Measurements from ENCODE around the gene RASSF10. TPM values are rescaled to one million over a fixed set of nuclear protein-coding genes. Genes with fewer than 3 reads are reported as not detected.

The RASSF10 gene
- polyA plus RNA-seq, 1 of the 3 experiments (the other 2 are of a cell fraction) = not detected

- Histone ChIP-seq H3K4me1 (ENCODE audit: control insufficient read depth in 1 of 2, insufficient read depth in 2 of 2, low read depth in 1 of 2, low read length in 1 of 2) (no peaks in the 10 kb centered on the region; a peak in 1 of 4 replicates), H3K4me3 (ENCODE audit: low read depth in 2 of 2, low read length in 1 of 2) (no peak overlapping the region), H3K9me3 (no peaks in the 10 kb centered on the region), H3K9ac (no peak overlapping the region), H3K36me3 (replicated peaks in 1 of 2; ENCODE audit: control insufficient read depth in 1 of 2, insufficient read depth in 2 of 2, low read length in 1 of 2) (no peaks in the 10 kb centered on the region), H3K27ac (ENCODE audit: low read depth in 2 of 2, low read length in 1 of 2) (no peak overlapping the region), H3K27me3 (ENCODE audit: insufficient read depth) (peaks cover 10% of the 10 kb centered on the region; the same call in 1 of the 2 replicates), H3K9me2 (no peaks in the 10 kb centered on the region), H2AFZ (ENCODE audit: low read depth) (no peak overlapping the region), H3F3A (replicated peaks; ENCODE audit: insufficient read depth) (no peaks in the 10 kb centered on the region), H4K20me1 (ENCODE audit: insufficient read depth) (no peaks in the 10 kb centered on the region), H3K4me2 (no peak overlapping the region), H3K79me2 (ENCODE audit: insufficient read depth) (no peaks in the 10 kb centered on the region)
- ChIA-PET POLR2A (no interaction called here), CTCF (interaction anchor here (0.6 to 4.1 kb wide), 4 partner anchors 10 to 370 kb away, joined by 3 to 29 read pairs (median 3); no protein-coding TSS in a partner anchor)
- TF ChIP-seq FOSL2 (IDR thresholded peaks at IDR 0.05; ENCODE audit: borderline replicate concordance, low read depth) = no peak
- TF ChIP-seq RXRA (IDR thresholded peaks at IDR 0.05; ENCODE audit: borderline replicate concordance, low read depth) = no peak
- TF ChIP-seq MEF2A (IDR thresholded peaks at IDR 0.05; ENCODE audit: borderline replicate concordance, low read depth) = no peak
- 76% methylated on average over 1 of the region's 1 CpG for WGBS (ENCODE audit: low lambda C conversion rate)
- no peak for DNase-seq
Measured at GRCh38 chr11:12973528-12974181, 35.5 kb upstream of the RASSF10 start.

GRCh38 chr11:12975195-12975594, 33.9 kb upstream of the RASSF10 start:
- H3F3A ChIP-seq (replicated peaks; ENCODE audit: insufficient read depth) = no peaks in the 10 kb centered on the region
- no peaks in the 10 kb centered on the region; a peak in 1 of 4 replicates for H3K4me1 ChIP-seq (ENCODE audit: control insufficient read depth in 1 of 2, insufficient read depth in 2 of 2, low read depth in 1 of 2, low read length in 1 of 2)
- no peaks in the 10 kb centered on the region for H3K9me2 ChIP-seq
- WGBS (ENCODE audit: low lambda C conversion rate) = 41% methylated on average over 2 of the region's 2 CpGs
- no peaks in the 10 kb centered on the region for H3K9me3 ChIP-seq
- ChIA-PET POLR2A (no interaction called here), CTCF (interaction anchor here (0.7 to 4.1 kb wide), 4 partner anchors 11 to 644 kb away, joined by 3 to 29 read pairs (median 3); no protein-coding TSS in a partner anchor)
- H2AFZ ChIP-seq (ENCODE audit: low read depth) = no peak overlapping the region
- no peak overlapping the region for H3K4me3 ChIP-seq (ENCODE audit: low read depth in 2 of 2, low read length in 1 of 2)
- no peaks in the 10 kb centered on the region for H3K36me3 ChIP-seq (replicated peaks in 1 of 2; ENCODE audit: control insufficient read depth in 1 of 2, insufficient read depth in 2 of 2, low read length in 1 of 2)
- no peak for TF ChIP-seq MXI1 (IDR thresholded peaks at IDR 0.05; ENCODE audit: low read depth, low read length)
- no peak for TF ChIP-seq NFIC (IDR thresholded peaks at IDR 0.05; ENCODE audit: borderline replicate concordance)
- no peak for TF ChIP-seq NRF1 (IDR thresholded peaks at IDR 0.05; ENCODE audit: low read depth, low read length)
- TF ChIP-seq, protein P1, sequence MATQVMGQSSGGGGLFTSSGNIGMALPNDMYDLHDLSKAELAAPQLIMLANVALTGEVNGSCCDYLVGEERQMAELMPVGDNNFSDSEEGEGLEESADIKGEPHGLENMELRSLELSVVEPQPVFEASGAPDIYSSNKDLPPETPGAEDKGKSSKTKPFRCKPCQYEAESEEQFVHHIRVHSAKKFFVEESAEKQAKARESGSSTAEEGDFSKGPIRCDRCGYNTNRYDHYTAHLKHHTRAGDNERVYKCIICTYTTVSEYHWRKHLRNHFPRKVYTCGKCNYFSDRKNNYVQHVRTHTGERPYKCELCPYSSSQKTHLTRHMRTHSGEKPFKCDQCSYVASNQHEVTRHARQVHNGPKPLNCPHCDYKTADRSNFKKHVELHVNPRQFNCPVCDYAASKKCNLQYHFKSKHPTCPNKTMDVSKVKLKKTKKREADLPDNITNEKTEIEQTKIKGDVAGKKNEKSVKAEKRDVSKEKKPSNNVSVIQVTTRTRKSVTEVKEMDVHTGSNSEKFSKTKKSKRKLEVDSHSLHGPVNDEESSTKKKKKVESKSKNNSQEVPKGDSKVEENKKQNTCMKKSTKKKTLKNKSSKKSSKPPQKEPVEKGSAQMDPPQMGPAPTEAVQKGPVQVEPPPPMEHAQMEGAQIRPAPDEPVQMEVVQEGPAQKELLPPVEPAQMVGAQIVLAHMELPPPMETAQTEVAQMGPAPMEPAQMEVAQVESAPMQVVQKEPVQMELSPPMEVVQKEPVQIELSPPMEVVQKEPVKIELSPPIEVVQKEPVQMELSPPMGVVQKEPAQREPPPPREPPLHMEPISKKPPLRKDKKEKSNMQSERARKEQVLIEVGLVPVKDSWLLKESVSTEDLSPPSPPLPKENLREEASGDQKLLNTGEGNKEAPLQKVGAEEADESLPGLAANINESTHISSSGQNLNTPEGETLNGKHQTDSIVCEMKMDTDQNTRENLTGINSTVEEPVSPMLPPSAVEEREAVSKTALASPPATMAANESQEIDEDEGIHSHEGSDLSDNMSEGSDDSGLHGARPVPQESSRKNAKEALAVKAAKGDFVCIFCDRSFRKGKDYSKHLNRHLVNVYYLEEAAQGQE (IDR thresholded peaks at IDR 0.05; ENCODE audit: low read depth, low read length) = no peak
- no peak for TF ChIP-seq TAF1 (IDR thresholded peaks at IDR 0.05; ENCODE audit: borderline replicate concordance, low read depth, low read length)
- no peak for TF ChIP-seq TCF12 (IDR thresholded peaks at IDR 0.05)
- TF ChIP-seq GATA2 (CRISPR knock-in tag; IDR thresholded peaks at IDR 0.05) = no peak
- no peak for TF ChIP-seq MEF2A (IDR thresholded peaks at IDR 0.05; ENCODE audit: borderline replicate concordance, low read depth)
- no peak for TF ChIP-seq ELF1 (IDR thresholded peaks at IDR 0.05)
- TF ChIP-seq SIN3A (IDR thresholded peaks at IDR 0.05; ENCODE audit: borderline replicate concordance, low read depth, low read length) = no peak
- no peak for TF ChIP-seq FOXM1 (IDR thresholded peaks at IDR 0.05; ENCODE audit: low read depth)
- no peak for TF ChIP-seq RXRA (IDR thresholded peaks at IDR 0.05; ENCODE audit: borderline replicate concordance, low read depth)
- TF ChIP-seq, protein P2, sequence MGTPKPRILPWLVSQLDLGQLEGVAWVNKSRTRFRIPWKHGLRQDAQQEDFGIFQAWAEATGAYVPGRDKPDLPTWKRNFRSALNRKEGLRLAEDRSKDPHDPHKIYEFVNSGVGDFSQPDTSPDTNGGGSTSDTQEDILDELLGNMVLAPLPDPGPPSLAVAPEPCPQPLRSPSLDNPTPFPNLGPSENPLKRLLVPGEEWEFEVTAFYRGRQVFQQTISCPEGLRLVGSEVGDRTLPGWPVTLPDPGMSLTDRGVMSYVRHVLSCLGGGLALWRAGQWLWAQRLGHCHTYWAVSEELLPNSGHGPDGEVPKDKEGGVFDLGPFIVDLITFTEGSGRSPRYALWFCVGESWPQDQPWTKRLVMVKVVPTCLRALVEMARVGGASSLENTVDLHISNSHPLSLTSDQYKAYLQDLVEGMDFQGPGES (IDR thresholded peaks at IDR 0.05; ENCODE audit: low read depth, low read length) = no peak
- TF ChIP-seq SMC3 (IDR thresholded peaks at IDR 0.05; ENCODE audit: low read depth, low read length) = no peak
- TF ChIP-seq EZH2phosphoT487 (IDR thresholded peaks at IDR 0.05; ENCODE audit: borderline replicate concordance, low read depth) = no peak
- H3K9ac ChIP-seq = no peak overlapping the region
- H4K20me1 ChIP-seq (ENCODE audit: insufficient read depth) = no peaks in the 10 kb centered on the region
- no peak overlapping the region for H3K4me2 ChIP-seq
- H3K79me2 ChIP-seq (ENCODE audit: insufficient read depth) = no peaks in the 10 kb centered on the region
- H3K27ac ChIP-seq (ENCODE audit: low read depth in 2 of 2, low read length in 1 of 2) = no peak overlapping the region
- H3K27me3 ChIP-seq (ENCODE audit: insufficient read depth) = peaks cover 10% of the 10 kb centered on the region; the same call in 1 of the 2 replicates
- no peak for DNase-seq

Measured in SK-N-SH (cell line).